WTC11 (cell line): ENCODE data around the gene TRIM26. TPM values are rescaled to one million over a fixed set of nuclear protein-coding genes. Genes with fewer than 3 reads are reported as not detected.

ENCODE experiments used
- AFF4 ChIP-seq: sonication (generic); formaldehyde crosslinking; IDR thresholded peaks from 2 replicates; pipeline ENCODE4 v1.8.1; 2023; ENCODE audit warnings: mild to moderate bottlenecking, missing genetic modification reagents, borderline replicate concordance
- CDX4 ChIP-seq: fragments of 250-450 bp; sonication (Bioruptor Pico); IDR thresholded peaks from 2 replicates; pipeline ENCODE4 v1.9.0; 2021; ENCODE audit warnings: moderate library complexity, mild to moderate bottlenecking, inconsistent platforms, borderline replicate concordance
- CREB1 ChIP-seq: sonication (generic); formaldehyde crosslinking; IDR thresholded peaks from 2 replicates; pipeline ENCODE4 v1.8.0; 2023; ENCODE audit warnings: mild to moderate bottlenecking, missing genetic modification reagents
- EMX1 ChIP-seq: fragments of 250-450 bp; sonication (Bioruptor Pico); IDR thresholded peaks from 2 replicates; pipeline ENCODE4 v1.8.0; 2021; ENCODE audit warnings: mild to moderate bottlenecking
- GABPB1 ChIP-seq: sonication (generic); formaldehyde crosslinking; IDR thresholded peaks from 2 replicates; pipeline ENCODE4 v1.8.1; 2023; ENCODE audit warnings: mild to moderate bottlenecking, missing genetic modification reagents
- MXD4 ChIP-seq: fragments of 250-450 bp; sonication (Bioruptor Pico); IDR thresholded peaks from 2 replicates; pipeline ENCODE4 v1.8.0; 2021; ENCODE audit warnings: mild to moderate bottlenecking, moderate library complexity, borderline replicate concordance
- NR2C2 ChIP-seq: sonication (generic); formaldehyde crosslinking; IDR thresholded peaks from 2 replicates; pipeline ENCODE4 v1.8.0; 2022; ENCODE audit warnings: mild to moderate bottlenecking, missing genetic modification reagents
- NR3C1 ChIP-seq: sonication (generic); formaldehyde crosslinking; conservative IDR thresholded peaks from 2 replicates; pipeline ENCODE4 v1.8.1; 2023; ENCODE audit warnings: low read depth, mild to moderate bottlenecking, missing genetic modification reagents
- PREB ChIP-seq: sonication (generic); formaldehyde crosslinking; IDR thresholded peaks from 2 replicates; pipeline ENCODE4 v1.8.1; 2022; ENCODE audit warnings: mild to moderate bottlenecking, missing genetic modification reagents, moderate library complexity, borderline replicate concordance
- RELA ChIP-seq: sonication (generic); formaldehyde crosslinking; IDR thresholded peaks from 2 replicates; pipeline ENCODE4 v1.8.1; 2022; ENCODE audit warnings: missing genetic modification reagents, mild to moderate bottlenecking, borderline replicate concordance
- RORB ChIP-seq: fragments of 250-450 bp; sonication (Bioruptor Pico); IDR thresholded peaks from 2 replicates; pipeline ENCODE4 v1.9.0; 2021; ENCODE audit warnings: mild to moderate bottlenecking
- SMAD3 ChIP-seq: sonication (generic); formaldehyde crosslinking; IDR thresholded peaks from 2 replicates; pipeline ENCODE4 v1.8.0; 2022; ENCODE audit warnings: missing genetic modification reagents, mild to moderate bottlenecking, borderline replicate concordance
- SOX15 ChIP-seq: fragments of 250-450 bp; sonication (Bioruptor Pico); IDR thresholded peaks from 2 replicates; pipeline ENCODE4 v1.9.0; 2021; ENCODE audit warnings: mild to moderate bottlenecking
- TCF7 ChIP-seq: sonication (generic); formaldehyde crosslinking; IDR thresholded peaks from 2 replicates; pipeline ENCODE4 v1.8.0; 2022; ENCODE audit warnings: mild to moderate bottlenecking, low read depth, missing genetic modification reagents, moderate library complexity
- TEAD1 ChIP-seq: sonication (generic); formaldehyde crosslinking; IDR thresholded peaks from 2 replicates; pipeline ENCODE4 v1.8.0; 2022; ENCODE audit warnings: mild to moderate bottlenecking, missing genetic modification reagents
- TEAD4 ChIP-seq: sonication (generic); formaldehyde crosslinking; IDR thresholded peaks from 2 replicates; pipeline ENCODE4 v1.8.0; 2022; ENCODE audit warnings: mild to moderate bottlenecking, missing genetic modification reagents
- ZNF138 ChIP-seq: sonication (generic); formaldehyde crosslinking; conservative IDR thresholded peaks from 2 replicates; pipeline ENCODE4 v1.8.1; 2022; ENCODE audit warnings: mild to moderate bottlenecking, moderate library complexity, missing genetic modification reagents
- ZNF232 ChIP-seq: sonication (generic); formaldehyde crosslinking; IDR thresholded peaks from 2 replicates; pipeline ENCODE4 v1.8.0; 2022; ENCODE audit warnings: mild to moderate bottlenecking, missing genetic modification reagents
- ZNF532 ChIP-seq: fragments of 250-450 bp; sonication (Bioruptor Pico); IDR thresholded peaks from 2 replicates; pipeline ENCODE4 v1.9.0; 2021; ENCODE audit warnings: mild to moderate bottlenecking, borderline replicate concordance
- total RNA-seq: library from RNA; stranded (reverse); gene quantifications from 3 replicates; pipeline ENCODE4 v1.2.3, GENCODE V29; 2021
- TF ChIP-seq, protein P1 (sequence below): sonication (generic); formaldehyde crosslinking; IDR thresholded peaks from 2 replicates; pipeline ENCODE4 v1.8.0; 2022; ENCODE audit warnings: mild to moderate bottlenecking, missing genetic modification reagents
- TF ChIP-seq, protein P2 (sequence below): sonication (generic); formaldehyde crosslinking; IDR thresholded peaks from 2 replicates; pipeline ENCODE4 v1.8.1; 2023; ENCODE audit warnings: mild to moderate bottlenecking, missing genetic modification reagents
- TF ChIP-seq, protein P3 (sequence below): sonication (generic); formaldehyde crosslinking; IDR thresholded peaks from 2 replicates; pipeline ENCODE4 v1.8.1; 2022; ENCODE audit warnings: low read depth, missing genetic modification reagents, borderline replicate concordance
- TF ChIP-seq, protein P4 (sequence below): sonication (generic); formaldehyde crosslinking; IDR thresholded peaks from 2 replicates; pipeline ENCODE4 v1.8.1; 2022; ENCODE audit warnings: mild to moderate bottlenecking, moderate library complexity, missing genetic modification reagents

Gene TRIM26
- total RNA-seq, 1 experiment from 2014 or later, result 27.7 TPM

DNA sequence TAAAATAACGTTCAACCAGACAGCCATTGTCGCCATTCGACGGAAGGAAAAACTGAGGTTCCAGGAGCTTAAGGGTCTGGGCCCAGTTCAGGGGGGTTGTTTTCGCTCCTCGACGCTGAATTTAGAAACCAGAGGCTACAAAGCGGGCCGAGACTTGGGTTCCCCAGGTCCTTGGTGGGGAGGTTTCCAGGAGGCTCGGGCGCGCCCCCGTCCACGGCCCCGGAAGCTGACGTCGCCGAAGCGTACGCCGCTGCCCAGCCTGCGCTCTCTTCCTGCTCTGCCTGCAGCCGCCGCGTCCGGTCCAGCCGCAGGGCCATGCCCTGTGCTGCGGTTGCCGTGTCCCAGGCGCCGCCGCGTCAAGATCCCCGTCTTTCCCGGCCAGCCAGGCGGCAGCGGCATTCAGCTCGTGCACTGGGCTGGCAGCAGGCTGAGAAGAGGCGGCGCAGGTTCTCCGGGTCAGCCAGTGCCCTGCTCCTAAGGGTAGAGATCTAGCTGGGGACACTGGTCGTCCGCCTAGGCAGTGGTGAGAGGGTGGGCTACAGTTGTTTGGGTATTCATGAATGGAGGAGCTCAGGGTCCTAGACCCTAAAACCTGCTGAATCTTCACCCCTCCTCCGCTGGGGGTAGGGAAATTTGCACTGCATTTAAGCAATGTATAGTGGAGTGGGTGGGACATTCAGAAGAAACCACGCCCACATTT lies 901 bp upstream of the TRIM26 start (continued):
- no peak for TF ChIP-seq MXD4 (CRISPR knock-in tag)
- no peak for TF ChIP-seq TEAD1 (CRISPR knock-in tag)
- no peak for TF ChIP-seq NR3C1 (CRISPR knock-in tag)
- TF ChIP-seq, protein P1, sequence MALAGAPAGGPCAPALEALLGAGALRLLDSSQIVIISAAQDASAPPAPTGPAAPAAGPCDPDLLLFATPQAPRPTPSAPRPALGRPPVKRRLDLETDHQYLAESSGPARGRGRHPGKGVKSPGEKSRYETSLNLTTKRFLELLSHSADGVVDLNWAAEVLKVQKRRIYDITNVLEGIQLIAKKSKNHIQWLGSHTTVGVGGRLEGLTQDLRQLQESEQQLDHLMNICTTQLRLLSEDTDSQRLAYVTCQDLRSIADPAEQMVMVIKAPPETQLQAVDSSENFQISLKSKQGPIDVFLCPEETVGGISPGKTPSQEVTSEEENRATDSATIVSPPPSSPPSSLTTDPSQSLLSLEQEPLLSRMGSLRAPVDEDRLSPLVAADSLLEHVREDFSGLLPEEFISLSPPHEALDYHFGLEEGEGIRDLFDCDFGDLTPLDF (CRISPR knock-in tag), result 0 out of 2 replicates have a peak, but pooled peaks have one; percentile 22
- 0 out of 2 replicates have a peak, but pooled peaks have one; percentile 47 for TF ChIP-seq NR2C2 (CRISPR knock-in tag)
- peak; percentile 42; the same call in 1 of the 2 replicates for TF ChIP-seq TCF7 (CRISPR knock-in tag)
- TF ChIP-seq ZNF232, result peak; percentile 33; the same call in 1 of the 2 replicates
- TF ChIP-seq RORB, result no peak
- TF ChIP-seq RELA, result peak; percentile 83; the same call in 1 of the 2 replicates
- no peak for TF ChIP-seq ZNF532 (CRISPR knock-in tag)
- peak; percentile 70; the same call in 1 of the 2 replicates for TF ChIP-seq SMAD3 (CRISPR knock-in tag)
- peak; percentile 49; the same call in 1 of the 2 replicates for TF ChIP-seq GABPB1 (CRISPR knock-in tag)
- TF ChIP-seq, protein P2, sequence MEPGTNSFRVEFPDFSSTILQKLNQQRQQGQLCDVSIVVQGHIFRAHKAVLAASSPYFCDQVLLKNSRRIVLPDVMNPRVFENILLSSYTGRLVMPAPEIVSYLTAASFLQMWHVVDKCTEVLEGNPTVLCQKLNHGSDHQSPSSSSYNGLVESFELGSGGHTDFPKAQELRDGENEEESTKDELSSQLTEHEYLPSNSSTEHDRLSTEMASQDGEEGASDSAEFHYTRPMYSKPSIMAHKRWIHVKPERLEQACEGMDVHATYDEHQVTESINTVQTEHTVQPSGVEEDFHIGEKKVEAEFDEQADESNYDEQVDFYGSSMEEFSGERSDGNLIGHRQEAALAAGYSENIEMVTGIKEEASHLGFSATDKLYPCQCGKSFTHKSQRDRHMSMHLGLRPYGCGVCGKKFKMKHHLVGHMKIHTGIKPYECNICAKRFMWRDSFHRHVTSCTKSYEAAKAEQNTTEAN (CRISPR knock-in tag), result 0 out of 2 replicates have a peak, but pooled peaks have one; percentile 55
- TF ChIP-seq, protein P3, sequence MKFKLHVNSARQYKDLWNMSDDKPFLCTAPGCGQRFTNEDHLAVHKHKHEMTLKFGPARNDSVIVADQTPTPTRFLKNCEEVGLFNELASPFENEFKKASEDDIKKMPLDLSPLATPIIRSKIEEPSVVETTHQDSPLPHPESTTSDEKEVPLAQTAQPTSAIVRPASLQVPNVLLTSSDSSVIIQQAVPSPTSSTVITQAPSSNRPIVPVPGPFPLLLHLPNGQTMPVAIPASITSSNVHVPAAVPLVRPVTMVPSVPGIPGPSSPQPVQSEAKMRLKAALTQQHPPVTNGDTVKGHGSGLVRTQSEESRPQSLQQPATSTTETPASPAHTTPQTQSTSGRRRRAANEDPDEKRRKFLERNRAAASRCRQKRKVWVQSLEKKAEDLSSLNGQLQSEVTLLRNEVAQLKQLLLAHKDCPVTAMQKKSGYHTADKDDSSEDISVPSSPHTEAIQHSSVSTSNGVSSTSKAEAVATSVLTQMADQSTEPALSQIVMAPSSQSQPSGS (CRISPR knock-in tag), result no peak
- TF ChIP-seq EMX1 (CRISPR knock-in tag), result no peak
- no peak for TF ChIP-seq SOX15 (CRISPR knock-in tag)
- 0 out of 2 replicates have a peak, but pooled peaks have one; percentile 52 for TF ChIP-seq CREB1 (CRISPR knock-in tag)
- TF ChIP-seq, protein P4, sequence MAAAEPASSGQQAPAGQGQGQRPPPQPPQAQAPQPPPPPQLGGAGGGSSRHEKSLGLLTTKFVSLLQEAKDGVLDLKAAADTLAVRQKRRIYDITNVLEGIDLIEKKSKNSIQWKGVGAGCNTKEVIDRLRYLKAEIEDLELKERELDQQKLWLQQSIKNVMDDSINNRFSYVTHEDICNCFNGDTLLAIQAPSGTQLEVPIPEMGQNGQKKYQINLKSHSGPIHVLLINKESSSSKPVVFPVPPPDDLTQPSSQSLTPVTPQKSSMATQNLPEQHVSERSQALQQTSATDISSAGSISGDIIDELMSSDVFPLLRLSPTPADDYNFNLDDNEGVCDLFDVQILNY, result peak; percentile 6
- no peak for TF ChIP-seq CDX4
- no peak for TF ChIP-seq AFF4
- TF ChIP-seq TEAD4 (CRISPR knock-in tag), result peak; percentile 55; the same call in 1 of the 2 replicates
- TF ChIP-seq ZNF138 (CRISPR knock-in tag), result no peak
- TF ChIP-seq PREB (CRISPR knock-in tag), result no peak
